ENCODE results near the gene PRKCE.

- TF ChIP-seq POLR2AphosphoS5 (IDR thresholded peaks at IDR 0.05; ENCODE audit: low read depth, low read length) (no peak), TEAD4 (IDR thresholded peaks at IDR 0.05; ENCODE audit: borderline replicate concordance, insufficient read depth) (no peak), RCOR1 (IDR thresholded peaks at IDR 0.05; ENCODE audit: low read length) (no peak), USF2 (IDR thresholded peaks at IDR 0.05; ENCODE audit: borderline replicate concordance, low read depth, low read length) (no peak)
Measured at GRCh38 chr2:45685260-45685659, 33.8 kb downstream of the PRKCE start.

Measured in SK-N-SH (cell line).